HG03460 (cell line): ENCODE results near the gene RHOBTB1.

Source experiments
- ATAC-seq: cut with Tn5 transposase; IDR thresholded peaks from one replicate; pipeline ENCODE4 v1.9.1; 2021; ENCODE audit not compliant: unreplicated experiment

The RHOBTB1 gene

GRCh38 chr10:60823324-60823723, 120.7 kb downstream of the RHOBTB1 start:
- no peak for ATAC-seq

GRCh38 chr10:60822809-60823208, 121.2 kb downstream of the RHOBTB1 start:
- ATAC-seq, result no peak

GRCh38 chr10:60821656-60822055, 122.3 kb downstream of the RHOBTB1 start:
- no peak for ATAC-seq

GRCh38 chr10:60820093-60820754, 123.8 kb downstream of the RHOBTB1 start:
- peak; percentile 61 for ATAC-seq
